Measurements from ENCODE around the gene PDZRN4. TPM values are rescaled to one million over a fixed set of nuclear protein-coding genes. Genes with fewer than 3 reads are reported as not detected.

PDZRN4 gene
- total and polyA plus RNA-seq, 12 donors: 0.28 to 2.3 (median 1.0) TPM

- H3K27me3 ChIP-seq: no peaks in the 10 kb centered on the region
- 69 to 89% (median 83%) methylated on average over 4 of the region's 4 CpGs for whole genome bisulfite sequencing, 4 donors
- DNase-seq: no peak
- no peak overlapping the region for H3K27ac ChIP-seq
- no peak overlapping the region for H3K4me3 ChIP-seq
- intact Hi-C loops (cut with DNase I): no loop called here
- no peaks in the 10 kb centered on the region for H3K4me1 ChIP-seq (replicated peaks in 1 of 2)
- H3K36me3 ChIP-seq (replicated peaks in 1 of 2): no peaks in the 10 kb centered on the region
- peaks cover 0 to 2% (median 0%) of the 10 kb centered on the region in 3 donors for H3K9me3 ChIP-seq (replicated peaks in 1 of 3)
- no peak for TF ChIP-seq POLR2A (IDR thresholded peaks at IDR 0.05)
- no peak for TF ChIP-seq CTCF (IDR thresholded peaks at IDR 0.05)
Observed at GRCh38 chr12:41419131-41419893, 231.2 kb downstream of the PDZRN4 start.

GRCh38 chr12:41424651-41425050 is 236.5 kb downstream of the PDZRN4 start:
- 90 to 100% (median 91%) methylated on average over 1 of the region's 1 CpG for WGBS, 4 donors
- TF ChIP-seq POLR2A (IDR thresholded peaks at IDR 0.05) (no peak), CTCF (IDR thresholded peaks at IDR 0.05) (no peak)
- H3K27ac ChIP-seq: no peak overlapping the region
- intact Hi-C loops (cut with DNase I): no loop called here
- H3K9me3 ChIP-seq (replicated peaks in 1 of 3): no peaks in the 10 kb centered on the region
- H3K4me3 ChIP-seq: no peak overlapping the region
- no peak for DNase-seq
- no peaks in the 10 kb centered on the region for H3K4me1 ChIP-seq (replicated peaks in 1 of 2)
- H3K27me3 ChIP-seq: no peaks in the 10 kb centered on the region
- H3K36me3 ChIP-seq (replicated peaks in 1 of 2): no peaks in the 10 kb centered on the region

- H3K4me3 ChIP-seq: no peak overlapping the region
- intact Hi-C loops (cut with DNase I): no loop called here
- H3K27me3 ChIP-seq: no peaks in the 10 kb centered on the region
- H3K9me3 ChIP-seq (replicated peaks in 1 of 3): no peaks in the 10 kb centered on the region
- TF ChIP-seq CTCF (IDR thresholded peaks at IDR 0.05) (no peak), POLR2A (IDR thresholded peaks at IDR 0.05) (no peak)
- no peak overlapping the region for H3K27ac ChIP-seq
- 81 to 89% (median 87%) methylated on average over 5 of the region's 5 CpGs for WGBS, 4 donors
- DNase-seq: no peak
- no peaks in the 10 kb centered on the region for H3K4me1 ChIP-seq (replicated peaks in 1 of 2)
- no peaks in the 10 kb centered on the region for H3K36me3 ChIP-seq (replicated peaks in 1 of 2)
Observed at GRCh38 chr12:41433460-41433859, 245.3 kb downstream of the PDZRN4 start.

- Histone ChIP-seq H3K27me3 (no peaks in the 10 kb centered on the region), H3K36me3 (replicated peaks in 1 of 2) (no peaks in the 10 kb centered on the region), H3K9me3 (replicated peaks in 1 of 3) (no peaks in the 10 kb centered on the region), H3K4me1 (replicated peaks in 1 of 2) (no peaks in the 10 kb centered on the region), H3K4me3 (no peak overlapping the region), H3K27ac (no peak overlapping the region)
- intact Hi-C loops (cut with DNase I): no loop called here
- TF ChIP-seq POLR2A (IDR thresholded peaks at IDR 0.05) (no peak), CTCF (IDR thresholded peaks at IDR 0.05) (no peak)
- no peak for DNase-seq
- WGBS, 4 donors: 46 to 62% (median 57%) methylated on average over 4 of the region's 4 CpGs
Observed at GRCh38 chr12:41436076-41436475, 248.0 kb downstream of the PDZRN4 start.

Measured in adrenal gland (tissue), 12 donors.